ENCODE measurements around the gene IFNA5. TPM values are rescaled to one million over a fixed set of nuclear protein-coding genes. Genes with fewer than 3 reads are reported as not detected.

Gene IFNA5
- total RNA-seq, 6 experiments from 2014 or later = not detected

GRCh38 chr9:21266733-21267484 is 38.2 kb downstream of the IFNA5 start:
- intact Hi-C loops (cut with DNase I) = no loop called here
- no peaks in the 10 kb centered on the region for H3K9me3 ChIP-seq
- no peaks in the 10 kb centered on the region for H3K36me3 ChIP-seq
- no peaks in the 10 kb centered on the region for H3K4me1 ChIP-seq
- TF ChIP-seq POLR2A (IDR thresholded peaks at IDR 0.05) (no peak), CTCF (IDR thresholded peaks at IDR 0.05) (no peak)
- DNase-seq = no peak
- 12% methylated on average over 3 of the region's 3 CpGs for WGBS (ENCODE audit: insufficient coverage, low coverage, low lambda C conversion rate, missing lambda C conversion rate)
- no peak overlapping the region for H3K4me3 ChIP-seq
- no peak overlapping the region for H3K27ac ChIP-seq
- ATAC-seq = no peak
- H3K27me3 ChIP-seq = no peaks in the 10 kb centered on the region

- DNase-seq (no peak), ATAC-seq (no peak)
- TF ChIP-seq POLR2A (IDR thresholded peaks at IDR 0.05) = no peak
- TF ChIP-seq CTCF (IDR thresholded peaks at IDR 0.05) = no peak
- Histone ChIP-seq H3K4me3 (no peak overlapping the region), H3K27ac (no peak overlapping the region), H3K27me3 (no peaks in the 10 kb centered on the region), H3K9me3 (no peaks in the 10 kb centered on the region), H3K36me3 (no peaks in the 10 kb centered on the region), H3K4me1 (no peaks in the 10 kb centered on the region)
- 50% methylated on average over 1 of the region's 1 CpG for WGBS (ENCODE audit: insufficient coverage, low coverage, low lambda C conversion rate, missing lambda C conversion rate)
- intact Hi-C loops (cut with DNase I) = no loop called here
Observed at GRCh38 chr9:21265421-21266189, 39.5 kb downstream of the IFNA5 start.

GRCh38 chr9:21255538-21256212 is 49.4 kb downstream of the IFNA5 start:
- Histone ChIP-seq H3K4me1 (no peaks in the 10 kb centered on the region), H3K27me3 (peaks cover 0 to 3% of the 10 kb centered on the region in 2 donors), H3K4me3 (no peak overlapping the region), H3K9me3 (no peaks in the 10 kb centered on the region), H3K36me3 (no peaks in the 10 kb centered on the region), H3K27ac (no peak overlapping the region)
- DNase-seq (no peak), ATAC-seq (no peak)
- WGBS (ENCODE audit: insufficient coverage, low coverage, low lambda C conversion rate, missing lambda C conversion rate) = 56% methylated on average over 5 of the region's 5 CpGs
- intact Hi-C loops (cut with DNase I) = no loop called here
- TF ChIP-seq CTCF (IDR thresholded peaks at IDR 0.05) (no peak), POLR2A (IDR thresholded peaks at IDR 0.05) (no peak)

Other genes starting within 250 kb of the IFNA5 start
- not detected for gene IFNB1, start 227.4 kb downstream of the IFNA5 start, total RNA-seq
- not detected for gene IFNW1, start 163.5 kb downstream of the IFNA5 start, total RNA-seq
- not detected for gene IFNA21, start 138.7 kb downstream of the IFNA5 start, total RNA-seq
- not detected for gene IFNA4, start 117.7 kb downstream of the IFNA5 start, total RNA-seq
- gene IFNA7, start 103.1 kb downstream of the IFNA5 start, total RNA-seq = not detected
- gene IFNA10, start 98.2 kb downstream of the IFNA5 start, total RNA-seq = not detected
- not detected for gene IFNA16, start 88.0 kb downstream of the IFNA5 start, total RNA-seq
- gene IFNA17, start 77.1 kb downstream of the IFNA5 start, total RNA-seq = not detected
- gene IFNA14, start 65.3 kb downstream of the IFNA5 start, total RNA-seq = not detected
- gene KLHL9, start 30.1 kb upstream of the IFNA5 start, total RNA-seq = 10 to 100 TPM in 2 of 6 experiments, 1 to 10 TPM in 4; 5.9 to 11.7 (median 8.7) TPM
- gene IFNA6, start 45.6 kb upstream of the IFNA5 start, total RNA-seq = not detected
- not detected for gene IFNA13, start 62.7 kb upstream of the IFNA5 start, total RNA-seq
- gene IFNA2, start 80.1 kb upstream of the IFNA5 start, total RNA-seq = not detected
- not detected for gene IFNA8, start 103.8 kb upstream of the IFNA5 start, total RNA-seq
- not detected for gene IFNA1, start 135.1 kb upstream of the IFNA5 start, total RNA-seq
- gene IFNE, start 177.0 kb upstream of the IFNA5 start, total RNA-seq = not detected